Glomerular endothelial cell (primary cell): ENCODE data around the gene GABBR2. TPM values are rescaled to one million over a fixed set of nuclear protein-coding genes. Genes with fewer than 3 reads are reported as not detected.

Source experiments
- DNase-seq: peaks from one replicate; pipeline ENCODE4 v3.0.0-alpha.2; 2011; ENCODE audit warnings: low read depth, low spot score; ENCODE audit errors: extremely low read depth
- total RNA-seq: library from RNA; depleted of rRNA; stranded (reverse); fragments of >200 nt; gene quantifications from 2 replicates; pipeline ENCODE4 v1.2.3, GENCODE V29; 2015

The GABBR2 gene
- total RNA-seq, 1 donor from 2014 or later, result 3.3 TPM

- DNase-seq, result no peak
Measured at GRCh38 chr9:98381311-98382103, 327.2 kb downstream of the GABBR2 start.

- DNase-seq, result no peak
Measured at GRCh38 chr9:98380065-98380681, 328.6 kb downstream of the GABBR2 start.

- DNase-seq, result no peak
Measured at GRCh38 chr9:98379572-98379971, 329.2 kb downstream of the GABBR2 start.

- no peak for DNase-seq
Measured at GRCh38 chr9:98378794-98379193, 329.9 kb downstream of the GABBR2 start.

- DNase-seq, result no peak
Measured at GRCh38 chr9:98378206-98378780, 330.4 kb downstream of the GABBR2 start.

GRCh38 chr9:98375138-98375726 lies 333.5 kb downstream of the GABBR2 start:
- no peak for DNase-seq

- DNase-seq, result no peak
Measured at GRCh38 chr9:98374385-98375051, 334.2 kb downstream of the GABBR2 start.

- DNase-seq, result no peak
Measured at GRCh38 chr9:98373609-98374008, 335.1 kb downstream of the GABBR2 start.

- DNase-seq, result no peak
Measured at GRCh38 chr9:98372077-98372836, 336.5 kb downstream of the GABBR2 start.

GRCh38 chr9:98370976-98371315 lies 337.8 kb downstream of the GABBR2 start:
- DNase-seq, result no peak

GRCh38 chr9:98370300-98370975 lies 338.3 kb downstream of the GABBR2 start:
- no peak for DNase-seq

GRCh38 chr9:98369896-98370295 lies 338.8 kb downstream of the GABBR2 start:
- DNase-seq, result no peak

GRCh38 chr9:98369471-98369870 lies 339.3 kb downstream of the GABBR2 start:
- no peak for DNase-seq

- no peak for DNase-seq
Measured at GRCh38 chr9:98369066-98369425, 339.7 kb downstream of the GABBR2 start.

GRCh38 chr9:98368366-98369065 lies 340.2 kb downstream of the GABBR2 start:
- no peak for DNase-seq

- no peak for DNase-seq
Measured at GRCh38 chr9:98367923-98368322, 340.8 kb downstream of the GABBR2 start.

- DNase-seq, result no peak
Measured at GRCh38 chr9:98367371-98367900, 341.3 kb downstream of the GABBR2 start.

- no peak for DNase-seq
Measured at GRCh38 chr9:98365781-98366180, 343.0 kb downstream of the GABBR2 start.

- peak; percentile 97 for DNase-seq
Measured at GRCh38 chr9:98365227-98365669, 343.5 kb downstream of the GABBR2 start.
